ENCODE data around the gene ADIG.

The ADIG gene

DNA sequence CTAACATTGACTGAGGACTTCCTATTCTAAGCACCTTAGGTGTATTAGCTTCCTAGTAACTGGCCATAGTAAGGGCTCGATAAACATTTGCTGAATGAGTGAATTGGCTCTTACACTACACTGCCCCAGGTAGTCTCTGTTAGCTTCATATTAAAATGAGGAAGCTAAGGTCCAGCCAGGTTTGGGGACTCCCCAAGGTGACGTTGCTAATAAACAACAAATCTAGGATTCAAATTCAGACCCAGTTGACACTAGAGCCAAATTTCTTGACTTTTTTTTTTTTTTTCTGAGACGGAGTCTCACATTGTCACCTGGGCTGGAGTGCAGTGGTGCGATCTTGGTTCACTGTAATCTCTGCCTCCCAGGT is 36.8 kb downstream of the ADIG start:
- Mint-ChIP-seq H3K27me3 (ENCODE audit: low read depth) (peaks cover 39% of the 10 kb centered on the region), H3K4me1 (no peaks in the 10 kb centered on the region), H3K36me3 (ENCODE audit: low read depth) (no peaks in the 10 kb centered on the region), H3K9me3 (no peaks in the 10 kb centered on the region), H3K4me3 (no peak overlapping the region), H3K27ac (no peak overlapping the region)
- TF ChIP-seq, protein P1, sequence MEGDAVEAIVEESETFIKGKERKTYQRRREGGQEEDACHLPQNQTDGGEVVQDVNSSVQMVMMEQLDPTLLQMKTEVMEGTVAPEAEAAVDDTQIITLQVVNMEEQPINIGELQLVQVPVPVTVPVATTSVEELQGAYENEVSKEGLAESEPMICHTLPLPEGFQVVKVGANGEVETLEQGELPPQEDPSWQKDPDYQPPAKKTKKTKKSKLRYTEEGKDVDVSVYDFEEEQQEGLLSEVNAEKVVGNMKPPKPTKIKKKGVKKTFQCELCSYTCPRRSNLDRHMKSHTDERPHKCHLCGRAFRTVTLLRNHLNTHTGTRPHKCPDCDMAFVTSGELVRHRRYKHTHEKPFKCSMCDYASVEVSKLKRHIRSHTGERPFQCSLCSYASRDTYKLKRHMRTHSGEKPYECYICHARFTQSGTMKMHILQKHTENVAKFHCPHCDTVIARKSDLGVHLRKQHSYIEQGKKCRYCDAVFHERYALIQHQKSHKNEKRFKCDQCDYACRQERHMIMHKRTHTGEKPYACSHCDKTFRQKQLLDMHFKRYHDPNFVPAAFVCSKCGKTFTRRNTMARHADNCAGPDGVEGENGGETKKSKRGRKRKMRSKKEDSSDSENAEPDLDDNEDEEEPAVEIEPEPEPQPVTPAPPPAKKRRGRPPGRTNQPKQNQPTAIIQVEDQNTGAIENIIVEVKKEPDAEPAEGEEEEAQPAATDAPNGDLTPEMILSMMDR (IDR thresholded peaks at IDR 0.05; ENCODE audit: unreplicated experiment in 3 of 3), result no peak

DNA sequence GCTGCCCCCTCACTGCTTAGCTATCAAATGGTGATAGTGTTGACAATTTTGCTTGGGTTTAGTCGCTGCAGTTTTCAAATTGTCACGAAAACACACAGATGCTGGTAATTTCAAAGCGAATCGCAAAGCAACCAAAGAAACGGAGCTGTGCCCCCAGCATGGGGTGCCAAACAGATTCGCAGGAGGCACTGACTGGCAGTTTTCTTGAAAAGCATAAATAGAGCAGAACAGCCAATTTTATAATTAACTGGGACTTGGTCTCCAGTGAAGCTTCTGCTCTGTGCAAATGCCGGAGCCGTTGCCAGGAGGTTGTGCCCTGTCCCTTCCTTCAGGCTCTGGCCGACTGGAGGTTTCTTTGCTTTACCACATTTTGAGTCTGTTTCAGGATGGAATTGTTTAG is 39.4 kb downstream of the ADIG start:
- H3K4me3 Mint-ChIP-seq, result no peak overlapping the region
- H3K36me3 Mint-ChIP-seq (ENCODE audit: low read depth), result no peaks in the 10 kb centered on the region
- H3K27me3 Mint-ChIP-seq (ENCODE audit: low read depth), result peaks cover 35% of the 10 kb centered on the region
- H3K9me3 Mint-ChIP-seq, result peaks cover 6% of the 10 kb centered on the region
- H3K27ac Mint-ChIP-seq, result no peak overlapping the region
- TF ChIP-seq, protein P1 (IDR thresholded peaks at IDR 0.05; ENCODE audit: unreplicated experiment in 3 of 3), result no peak
- no peaks in the 10 kb centered on the region for H3K4me1 Mint-ChIP-seq

- TF ChIP-seq, protein P1 (IDR thresholded peaks at IDR 0.05; ENCODE audit: unreplicated experiment in 3 of 3), result no peak
- peaks cover 6% of the 10 kb centered on the region for H3K9me3 Mint-ChIP-seq
- H3K27me3 Mint-ChIP-seq (ENCODE audit: low read depth), result peaks cover 22% of the 10 kb centered on the region
- H3K27ac Mint-ChIP-seq, result no peak overlapping the region
- no peaks in the 10 kb centered on the region for H3K36me3 Mint-ChIP-seq (ENCODE audit: low read depth)
- no peaks in the 10 kb centered on the region for H3K4me1 Mint-ChIP-seq
- H3K4me3 Mint-ChIP-seq, result no peak overlapping the region
Measured at GRCh38 chr20:38623061-38623460, 42.1 kb downstream of the ADIG start.

DNA sequence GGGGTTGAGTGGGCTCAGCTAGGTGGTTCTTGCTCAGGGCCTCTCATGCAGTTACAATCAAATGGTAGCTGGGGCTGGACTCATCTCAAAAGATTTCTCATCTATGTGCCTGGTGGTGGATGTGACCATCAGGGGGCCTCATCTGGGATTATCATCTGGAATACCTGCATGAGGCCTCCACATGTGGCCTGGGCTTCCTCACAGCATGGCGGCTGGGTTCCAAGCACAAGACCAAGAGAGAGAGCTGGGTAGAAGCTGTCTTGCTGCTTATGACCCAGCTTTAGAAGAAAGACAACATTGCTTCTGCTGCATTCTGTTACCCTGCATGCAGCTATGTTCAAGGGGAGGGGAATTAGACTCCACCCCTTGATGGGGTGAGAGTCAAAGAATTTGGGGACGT is 43.1 kb downstream of the ADIG start:
- Mint-ChIP-seq H3K4me1 (no peaks in the 10 kb centered on the region), H3K9me3 (peaks cover 6% of the 10 kb centered on the region), H3K36me3 (ENCODE audit: low read depth) (no peaks in the 10 kb centered on the region), H3K4me3 (no peak overlapping the region), H3K27ac (no peak overlapping the region), H3K27me3 (ENCODE audit: low read depth) (peaks cover 13% of the 10 kb centered on the region)
- TF ChIP-seq, protein P1 (IDR thresholded peaks at IDR 0.05; ENCODE audit: unreplicated experiment in 3 of 3), result no peak

DNA sequence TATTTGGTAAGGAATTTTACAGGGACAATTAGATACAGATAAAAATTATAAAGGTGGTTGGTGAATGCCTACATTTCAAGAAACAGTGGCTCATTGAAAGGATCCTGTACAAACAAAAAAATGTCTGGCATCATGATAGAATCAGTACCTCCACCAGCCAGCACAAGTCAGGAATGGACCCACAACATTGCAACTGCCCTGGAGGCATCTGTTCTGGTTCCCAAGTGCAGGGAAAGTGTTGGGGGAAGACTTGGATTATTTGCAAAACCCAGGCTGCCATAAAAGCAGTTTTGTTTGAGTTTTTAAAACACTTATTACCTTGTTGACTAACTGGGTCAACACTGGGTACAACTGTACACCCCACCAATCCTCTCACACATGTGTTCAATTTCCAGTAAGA is 44.9 kb downstream of the ADIG start:
- Mint-ChIP-seq H3K4me1 (no peaks in the 10 kb centered on the region), H3K4me3 (no peak overlapping the region), H3K9me3 (peaks cover 6% of the 10 kb centered on the region), H3K27me3 (ENCODE audit: low read depth) (peaks cover 9% of the 10 kb centered on the region), H3K36me3 (ENCODE audit: low read depth) (no peaks in the 10 kb centered on the region), H3K27ac (no peak overlapping the region)
- TF ChIP-seq, protein P1 (IDR thresholded peaks at IDR 0.05; ENCODE audit: unreplicated experiment in 3 of 3), result no peak

GRCh38 chr20:38626921-38627659 is 46.1 kb downstream of the ADIG start:
- Mint-ChIP-seq H3K36me3 (ENCODE audit: low read depth) (no peaks in the 10 kb centered on the region), H3K4me3 (no peak overlapping the region), H3K9me3 (peaks cover 6% of the 10 kb centered on the region), H3K27me3 (ENCODE audit: low read depth) (peaks cover 9% of the 10 kb centered on the region), H3K4me1 (no peaks in the 10 kb centered on the region), H3K27ac (no peak overlapping the region)
- TF ChIP-seq, protein P1 (IDR thresholded peaks at IDR 0.05; ENCODE audit: unreplicated experiment in 3 of 3), result no peak
